Endothelial cell (in vitro differentiated cells): Measurements from ENCODE around the gene TRPM7. TPM values are rescaled to one million over a fixed set of nuclear protein-coding genes. Genes with fewer than 3 reads are reported as not detected.

Source experiments
- DNase-seq: peaks from one replicate; pipeline ENCODE4 v3.0.0; 2021; ENCODE audit warnings: low spot score
- H3K27ac Mint-ChIP-seq: one replicate; pipeline ENCODE4 v1.8.0; 2021; ENCODE audit warnings: mixed read lengths, inconsistent platforms; ENCODE audit not compliant: unreplicated experiment
- H3K27me3 Mint-ChIP-seq: one replicate; pipeline ENCODE4 v1.8.0; 2021; ENCODE audit warnings: mild to moderate bottlenecking, moderate library complexity, mixed read lengths, inconsistent platforms; ENCODE audit not compliant: unreplicated experiment
- H3K36me3 Mint-ChIP-seq: one replicate; pipeline ENCODE4 v1.8.0; 2021; ENCODE audit warnings: mild to moderate bottlenecking, low read depth, mixed read lengths, inconsistent platforms; ENCODE audit not compliant: unreplicated experiment
- H3K4me1 Mint-ChIP-seq: one replicate; pipeline ENCODE4 v1.8.0; 2021; ENCODE audit warnings: mild to moderate bottlenecking, mixed read lengths, inconsistent platforms; ENCODE audit not compliant: unreplicated experiment
- H3K4me3 Mint-ChIP-seq: one replicate; pipeline ENCODE4 v1.8.0; 2021; ENCODE audit warnings: mild to moderate bottlenecking, mixed read lengths, inconsistent platforms; ENCODE audit not compliant: unreplicated experiment
- H3K9me3 Mint-ChIP-seq: one replicate; pipeline ENCODE4 v1.8.0; 2021; ENCODE audit warnings: mixed read lengths, inconsistent platforms; ENCODE audit not compliant: unreplicated experiment
- total RNA-seq: library from RNA; stranded (reverse); fragmentation: NEBNext Ultra II Directional; extraction: Animal tissue kit (Norgen Biotek cat#: 25700); gene quantifications from one replicate; pipeline ENCODE4 v1.2.1, GENCODE V29; 2021; ENCODE audit not compliant: unreplicated experiment
- TF ChIP-seq, protein P1 (sequence below): fragments of 200-600 bp; sonication (generic); IDR thresholded peaks from one replicate; pipeline ENCODE4 v1.5.0; 2021; ENCODE audit warnings: antibody characterized with exemption; ENCODE audit not compliant: unreplicated experiment

The TRPM7 gene
- total RNA-seq, 1 donor from 2014 or later, result 22.6 TPM

DNA sequence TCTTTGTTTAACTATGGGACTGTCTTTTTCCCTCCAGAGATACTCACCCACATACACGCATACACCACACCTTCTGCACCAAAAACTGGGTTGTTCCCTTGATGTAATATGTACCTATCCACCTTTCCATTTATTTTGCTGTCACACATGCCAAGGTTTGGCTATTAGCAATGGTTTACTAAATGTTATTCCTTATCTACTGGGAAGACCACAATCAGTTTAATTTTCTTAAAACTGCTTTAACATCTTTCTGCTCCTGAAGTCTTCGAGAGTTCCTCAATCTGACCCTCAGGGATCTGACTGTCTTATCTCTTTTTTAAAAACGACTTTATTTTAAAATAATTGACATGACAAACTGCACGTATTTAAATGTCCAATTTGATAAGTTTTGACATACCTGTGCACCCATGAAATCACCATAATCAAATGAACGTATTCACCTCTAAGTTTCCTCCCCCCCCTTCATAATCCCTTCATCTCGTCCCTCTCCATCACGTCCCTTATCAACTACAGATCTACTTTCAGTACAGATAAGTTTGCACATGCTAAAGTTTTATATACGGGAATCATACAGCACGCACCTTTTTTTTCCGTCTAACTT is 805 bp upstream of the TRPM7 start:
- TF ChIP-seq, protein P1, sequence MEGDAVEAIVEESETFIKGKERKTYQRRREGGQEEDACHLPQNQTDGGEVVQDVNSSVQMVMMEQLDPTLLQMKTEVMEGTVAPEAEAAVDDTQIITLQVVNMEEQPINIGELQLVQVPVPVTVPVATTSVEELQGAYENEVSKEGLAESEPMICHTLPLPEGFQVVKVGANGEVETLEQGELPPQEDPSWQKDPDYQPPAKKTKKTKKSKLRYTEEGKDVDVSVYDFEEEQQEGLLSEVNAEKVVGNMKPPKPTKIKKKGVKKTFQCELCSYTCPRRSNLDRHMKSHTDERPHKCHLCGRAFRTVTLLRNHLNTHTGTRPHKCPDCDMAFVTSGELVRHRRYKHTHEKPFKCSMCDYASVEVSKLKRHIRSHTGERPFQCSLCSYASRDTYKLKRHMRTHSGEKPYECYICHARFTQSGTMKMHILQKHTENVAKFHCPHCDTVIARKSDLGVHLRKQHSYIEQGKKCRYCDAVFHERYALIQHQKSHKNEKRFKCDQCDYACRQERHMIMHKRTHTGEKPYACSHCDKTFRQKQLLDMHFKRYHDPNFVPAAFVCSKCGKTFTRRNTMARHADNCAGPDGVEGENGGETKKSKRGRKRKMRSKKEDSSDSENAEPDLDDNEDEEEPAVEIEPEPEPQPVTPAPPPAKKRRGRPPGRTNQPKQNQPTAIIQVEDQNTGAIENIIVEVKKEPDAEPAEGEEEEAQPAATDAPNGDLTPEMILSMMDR, result no peak
- Mint-ChIP-seq H3K27me3 (peaks cover 17% of the 10 kb centered on the region), H3K4me3 (peak overlapping the region; percentile 95), H3K27ac (peak overlapping the region; percentile 86), H3K36me3 (peaks cover 10% of the 10 kb centered on the region), H3K4me1 (peaks cover 14% of the 10 kb centered on the region), H3K9me3 (no peaks in the 10 kb centered on the region)
- DNase-seq, result no peak

DNA sequence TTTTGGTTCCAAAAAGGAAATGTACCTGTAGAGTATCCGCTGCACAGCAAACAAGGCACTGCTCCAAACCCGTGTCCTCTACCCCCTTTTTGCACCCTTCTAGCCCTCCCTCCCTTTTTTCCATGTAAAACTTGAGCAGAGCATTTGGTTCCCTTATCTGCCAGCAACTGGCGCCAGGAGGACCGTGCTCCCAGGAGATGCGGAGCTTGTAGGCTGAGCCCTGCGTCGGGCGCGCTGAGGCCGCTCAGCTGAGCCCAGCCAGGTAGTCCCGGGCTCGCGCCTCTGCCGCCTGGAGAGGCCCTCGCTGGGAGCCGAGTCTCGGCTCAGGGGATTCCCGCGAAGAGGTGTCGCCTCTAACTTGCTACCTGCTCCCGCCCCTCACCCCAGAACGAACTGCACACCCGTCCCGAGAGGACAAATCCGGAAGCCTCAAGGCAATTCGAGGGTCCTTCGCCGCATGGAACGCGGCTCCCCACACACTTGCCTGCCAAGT is 575 bp downstream of the TRPM7 start:
- H3K36me3 Mint-ChIP-seq, result peaks cover 10% of the 10 kb centered on the region
- DNase-seq, result peak; percentile 55
- peaks cover 14% of the 10 kb centered on the region for H3K4me1 Mint-ChIP-seq
- TF ChIP-seq, protein P1, result no peak
- peak overlapping the region; percentile 98 for H3K4me3 Mint-ChIP-seq
- no peaks in the 10 kb centered on the region for H3K9me3 Mint-ChIP-seq
- H3K27ac Mint-ChIP-seq, result peak overlapping the region; percentile 84
- peaks cover 17% of the 10 kb centered on the region for H3K27me3 Mint-ChIP-seq

DNA sequence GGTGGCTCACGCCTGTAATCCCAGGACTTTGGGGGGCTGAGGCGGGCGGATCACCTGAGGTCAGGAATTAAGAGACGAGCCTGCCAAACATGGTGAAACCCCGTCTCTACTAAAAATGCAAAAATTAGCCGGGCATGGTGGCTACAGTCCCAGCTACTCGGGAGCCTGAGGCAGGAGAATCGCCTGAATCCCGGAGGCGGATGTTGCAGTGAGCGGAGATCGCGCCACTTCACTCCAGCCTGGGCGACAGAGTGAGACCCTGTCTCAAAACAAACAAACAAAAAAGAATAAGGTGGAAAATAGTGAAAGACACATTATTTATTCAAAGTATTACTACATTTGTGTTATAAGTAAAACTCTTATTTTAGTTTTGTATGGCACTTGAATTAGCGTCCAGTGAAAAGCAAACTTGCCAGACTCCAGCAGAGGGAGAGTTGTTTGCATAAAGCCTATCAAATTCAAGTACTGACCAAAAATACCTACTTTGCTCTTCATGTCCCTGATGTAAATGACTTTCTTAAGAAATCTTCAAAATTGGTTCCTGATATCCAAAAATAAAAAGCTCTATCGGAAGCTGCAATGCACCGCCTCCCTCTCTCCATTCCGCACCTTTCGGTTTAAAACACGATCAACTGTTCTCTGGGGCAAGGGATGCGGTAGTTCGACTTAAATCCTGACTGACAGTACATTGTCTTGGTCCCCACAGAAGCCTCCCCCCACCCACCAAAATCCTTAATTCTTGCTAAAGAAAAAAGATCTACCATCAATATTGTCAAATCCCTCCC is 1.2 kb downstream of the TRPM7 start:
- TF ChIP-seq, protein P1, result no peak
- Mint-ChIP-seq H3K4me3 (peak overlapping the region; percentile 98), H3K27me3 (peaks cover 17% of the 10 kb centered on the region), H3K4me1 (peaks cover 14% of the 10 kb centered on the region), H3K9me3 (no peaks in the 10 kb centered on the region), H3K27ac (peak overlapping the region; percentile 80), H3K36me3 (peaks cover 10% of the 10 kb centered on the region)
- DNase-seq, result no peak

DNA sequence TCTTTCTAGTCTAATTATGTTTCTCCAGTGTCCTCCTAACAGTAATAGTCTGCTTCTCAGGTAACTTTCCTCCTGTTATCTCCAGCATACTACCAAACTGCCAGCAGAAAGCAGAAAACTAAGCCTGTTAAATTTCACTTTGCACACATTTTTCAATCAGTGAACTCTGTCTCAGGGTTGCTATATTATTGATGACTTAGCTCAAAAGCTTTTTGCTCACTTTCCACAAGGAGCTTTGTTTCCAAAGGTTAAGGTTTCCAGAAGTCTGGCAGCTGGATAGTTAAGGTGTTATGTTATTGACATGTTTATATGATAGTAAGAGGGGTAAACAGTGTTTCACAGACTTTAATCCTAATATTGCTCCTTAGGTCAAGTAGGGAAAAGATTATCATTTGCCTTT is 5.1 kb downstream of the TRPM7 start:
- Mint-ChIP-seq H3K4me3 (no peak overlapping the region), H3K27me3 (peaks cover 10% of the 10 kb centered on the region), H3K9me3 (no peaks in the 10 kb centered on the region), H3K36me3 (peaks cover 4% of the 10 kb centered on the region), H3K27ac (no peak overlapping the region), H3K4me1 (peaks cover 5% of the 10 kb centered on the region)
- TF ChIP-seq, protein P1, result no peak
- no peak for DNase-seq
